Activated naive CD4-positive, alpha-beta T cell (primary cell): Measurements from ENCODE around the gene TIMM21.
A peak's percentile ranks its signal among the peaks of the same experiment; 100 is the strongest.

Experiments used
- DNase-seq, 4 experiments: peaks; one replicate each; lab custom pipeline; 2025; lab: John Stamatoyannopoulos, UW

Gene TIMM21, protein sequence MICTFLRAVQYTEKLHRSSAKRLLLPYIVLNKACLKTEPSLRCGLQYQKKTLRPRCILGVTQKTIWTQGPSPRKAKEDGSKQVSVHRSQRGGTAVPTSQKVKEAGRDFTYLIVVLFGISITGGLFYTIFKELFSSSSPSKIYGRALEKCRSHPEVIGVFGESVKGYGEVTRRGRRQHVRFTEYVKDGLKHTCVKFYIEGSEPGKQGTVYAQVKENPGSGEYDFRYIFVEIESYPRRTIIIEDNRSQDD

DNA sequence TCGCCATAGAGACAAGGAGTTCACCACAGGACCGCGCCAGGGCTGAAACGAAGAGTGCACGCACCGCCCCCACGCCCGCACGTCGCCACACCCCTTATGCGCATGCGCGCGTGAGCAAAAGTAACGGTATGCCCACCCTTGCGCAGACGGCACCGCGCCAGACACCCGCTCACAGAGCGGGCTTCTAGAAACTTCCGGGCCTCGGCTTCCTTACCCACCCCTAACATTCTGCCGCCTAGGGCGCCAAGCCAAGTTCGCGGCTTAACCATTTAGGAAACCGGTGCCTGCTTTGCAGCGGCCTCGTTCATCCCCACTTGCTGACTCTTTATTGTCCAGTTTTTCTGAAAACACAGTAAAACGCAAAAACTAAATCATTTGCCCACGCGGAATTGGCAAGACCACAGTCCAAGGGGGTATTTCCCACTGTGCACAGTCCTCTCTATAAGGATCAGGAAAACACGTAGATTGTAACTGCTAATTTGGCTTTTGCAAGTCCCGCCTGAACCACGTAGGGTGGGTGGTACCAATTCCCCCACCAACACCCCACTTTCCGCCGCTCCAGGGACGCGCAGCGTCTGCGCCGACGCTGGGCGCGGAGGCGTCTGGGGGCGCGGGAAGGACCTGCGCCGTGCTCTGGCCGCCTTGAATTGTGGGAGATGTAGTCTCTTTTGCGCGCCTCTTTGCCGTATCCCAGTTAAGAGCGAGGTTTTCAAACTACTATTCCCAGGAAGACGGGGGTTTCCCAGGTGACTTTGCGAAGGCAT, at the start of gene TIMM21, which contains the start of gene FBXO15:
TIMM21 (plus strand) TSS at position 745 of the 764 bp plus-strand sequence. CDS start 286 bp downstream, outside the sequence.
FBXO15 (minus strand) TSS at position 56 of the 764 bp plus-strand sequence; CDS start at position 7, 49 bp downstream.
- DNase-seq, result peak; percentile 89 to 92 (median 92)

DNA sequence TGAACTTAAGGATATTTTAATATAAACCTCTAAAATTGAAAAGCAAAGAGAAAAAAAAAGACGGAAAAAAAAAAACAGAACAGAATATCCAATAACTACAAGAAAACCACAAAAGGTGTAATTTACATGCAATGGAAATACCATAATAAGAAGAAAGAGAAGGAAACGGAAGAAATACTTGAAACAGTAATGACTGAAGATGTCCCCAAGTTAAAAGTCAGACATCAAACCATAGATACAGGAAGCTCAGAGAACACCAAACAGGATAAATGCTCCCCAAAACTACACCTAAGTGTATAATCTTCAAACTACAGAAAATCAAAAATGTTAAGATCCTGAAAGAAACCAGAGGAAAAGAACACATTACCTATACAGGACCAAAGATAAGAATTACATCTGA, 39.9 kb upstream of the TIMM21 start:
- no peak for DNase-seq

DNA sequence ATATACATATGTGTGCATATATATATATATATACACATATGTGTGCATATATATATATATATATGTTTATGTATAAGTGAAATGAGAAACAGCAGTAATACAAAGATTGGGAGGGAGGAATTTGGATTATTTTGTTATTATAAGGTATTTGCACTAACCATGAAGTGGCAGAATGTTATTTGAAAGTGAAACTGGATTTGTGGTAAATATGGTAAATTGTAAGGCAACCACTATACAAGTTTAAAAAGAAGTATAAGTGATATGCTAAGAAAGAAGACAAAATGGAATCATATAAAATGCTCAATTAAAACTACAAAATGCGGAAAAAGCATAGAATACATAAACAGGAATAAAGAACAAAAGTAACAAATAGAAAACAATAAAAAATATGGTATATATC, 38.2 kb upstream of the TIMM21 start:
- no peak for DNase-seq

DNA sequence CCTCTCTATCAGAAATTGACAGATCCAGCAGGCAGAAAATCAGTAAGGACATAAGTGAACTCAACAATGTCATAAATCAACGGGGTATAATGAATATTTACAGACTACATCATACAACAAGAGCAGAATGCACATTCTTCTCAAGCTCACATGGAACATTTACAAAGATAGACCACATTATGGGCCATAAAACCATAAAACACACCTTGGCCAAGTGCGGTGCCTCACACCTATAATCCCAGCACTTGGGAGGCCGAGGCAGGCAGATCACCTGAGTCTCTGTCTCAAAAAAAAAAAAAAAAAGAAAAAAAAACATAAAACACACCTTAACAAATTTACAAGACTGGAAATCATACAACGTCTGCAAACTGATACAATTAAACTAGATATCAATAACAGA, 37.3 kb upstream of the TIMM21 start:
- DNase-seq, result no peak

DNA sequence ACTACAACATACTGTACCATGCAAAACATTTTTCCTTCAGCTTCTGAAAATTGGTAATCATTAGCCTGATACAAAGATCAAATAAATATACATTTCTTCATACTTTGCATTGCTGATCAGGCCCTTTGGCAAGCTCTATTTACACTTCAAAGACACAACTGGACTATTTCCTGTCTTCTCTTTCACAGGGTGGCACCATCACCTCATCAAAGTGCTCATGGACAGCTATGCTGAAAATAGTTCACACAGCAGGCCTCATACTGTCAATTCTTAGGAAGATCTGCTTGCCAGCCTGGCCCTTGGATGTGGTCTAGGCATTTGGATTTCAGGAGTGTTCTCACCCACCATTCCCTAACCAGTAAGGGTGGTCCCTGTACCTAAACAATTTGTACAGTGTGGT, 34.6 kb upstream of the TIMM21 start:
- DNase-seq, result no peak

DNA sequence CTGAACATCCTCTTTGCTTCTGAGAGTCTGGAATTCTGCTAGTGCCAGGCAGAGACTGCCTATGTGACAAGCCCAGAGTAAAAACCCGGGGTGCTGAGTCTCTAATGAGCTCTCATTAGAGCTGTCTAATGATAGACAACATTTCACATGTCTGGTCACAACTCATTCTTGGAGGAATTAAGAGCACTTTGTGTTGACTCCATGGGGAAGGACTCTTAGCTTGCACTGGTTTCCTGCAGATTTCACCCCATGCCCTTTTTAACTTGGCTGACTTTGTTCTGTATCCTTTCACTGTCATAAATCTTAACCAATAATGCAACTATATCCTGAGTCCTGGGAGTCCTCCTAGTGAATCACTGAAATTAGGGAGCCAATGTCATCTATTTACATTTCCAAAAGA, 34.2 kb upstream of the TIMM21 start:
- no peak for DNase-seq

DNA sequence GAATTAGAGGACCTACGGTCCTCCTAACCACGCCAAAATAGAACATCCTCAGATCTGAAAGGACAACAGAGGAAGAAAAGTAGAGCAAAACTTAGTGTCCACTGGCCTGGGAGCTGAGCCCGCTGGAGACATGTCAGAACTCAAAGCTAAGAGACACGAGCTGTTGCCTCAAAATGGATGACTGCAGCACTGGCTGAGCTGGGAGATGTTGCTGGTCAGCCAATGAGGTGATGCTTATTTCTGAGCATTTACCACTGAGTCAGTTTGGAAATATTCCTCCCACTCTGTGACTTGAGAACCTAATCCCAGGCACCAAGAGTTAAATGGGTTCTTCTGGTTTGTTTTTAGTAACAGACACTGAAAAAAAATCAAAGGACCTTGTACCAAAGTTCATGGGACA, 33.3 kb upstream of the TIMM21 start:
- no peak for DNase-seq

DNA sequence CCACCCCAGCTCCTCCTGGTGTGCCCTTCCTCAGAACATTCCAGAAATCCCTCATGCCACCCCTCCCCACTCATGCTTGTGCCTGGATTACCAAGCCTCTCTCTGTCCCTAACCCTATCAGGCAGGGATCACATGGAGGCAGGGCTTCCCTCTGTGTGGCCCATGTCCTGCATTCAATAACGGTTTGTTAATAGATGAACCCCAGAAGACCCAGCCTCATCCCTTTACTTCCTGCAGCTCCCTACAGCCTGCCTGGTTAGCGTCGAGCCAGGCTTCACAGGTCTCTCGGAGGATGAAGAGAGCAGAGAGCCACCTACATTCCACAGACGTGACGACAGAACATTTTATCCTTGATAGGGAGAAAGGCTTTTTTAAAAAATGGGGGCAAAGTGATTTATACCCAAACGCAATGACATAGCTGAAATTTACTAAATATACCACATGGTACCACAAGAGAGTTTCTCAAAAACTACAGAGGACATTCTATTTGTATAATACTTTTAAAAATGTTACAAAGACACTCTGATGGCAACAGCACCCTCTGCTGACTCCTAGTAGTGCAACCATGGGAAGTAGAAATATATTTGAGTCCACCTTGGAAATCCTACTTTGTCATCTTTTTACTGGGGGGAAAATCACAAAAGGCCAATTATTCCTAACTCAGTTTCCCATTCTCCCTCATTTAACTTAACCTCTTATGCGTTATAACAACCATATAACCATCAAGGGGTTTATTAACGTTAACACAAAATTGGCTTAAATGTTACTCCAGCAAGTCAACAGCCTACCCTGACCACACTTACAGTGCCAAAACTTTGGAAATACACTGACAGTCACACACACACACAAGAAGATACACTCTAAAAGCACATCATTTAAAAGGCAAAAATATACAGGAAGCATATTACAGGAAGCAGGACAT, 31.4 kb upstream of the TIMM21 start:
- DNase-seq, result peak in 1 of 4 experiments; percentile 5

DNA sequence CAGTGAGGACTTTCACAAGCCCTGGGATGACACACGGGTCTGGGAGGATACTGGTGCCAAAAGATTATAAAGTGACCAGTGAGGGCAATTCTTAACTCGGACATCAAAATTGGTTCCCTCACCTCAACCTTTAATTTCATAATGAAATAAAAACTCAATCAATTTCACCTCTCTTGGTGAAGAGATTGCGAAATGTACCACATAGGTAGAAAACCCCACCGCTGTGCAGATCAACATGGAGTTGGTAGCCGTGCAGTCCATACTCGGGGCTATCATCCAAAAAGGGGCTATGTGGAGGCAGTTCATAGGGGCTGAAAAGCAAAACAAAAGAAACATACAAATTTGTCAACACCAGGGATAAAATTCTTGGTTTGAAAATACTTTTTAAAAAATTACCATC, 25.1 kb upstream of the TIMM21 start:
- DNase-seq, result no peak

DNA sequence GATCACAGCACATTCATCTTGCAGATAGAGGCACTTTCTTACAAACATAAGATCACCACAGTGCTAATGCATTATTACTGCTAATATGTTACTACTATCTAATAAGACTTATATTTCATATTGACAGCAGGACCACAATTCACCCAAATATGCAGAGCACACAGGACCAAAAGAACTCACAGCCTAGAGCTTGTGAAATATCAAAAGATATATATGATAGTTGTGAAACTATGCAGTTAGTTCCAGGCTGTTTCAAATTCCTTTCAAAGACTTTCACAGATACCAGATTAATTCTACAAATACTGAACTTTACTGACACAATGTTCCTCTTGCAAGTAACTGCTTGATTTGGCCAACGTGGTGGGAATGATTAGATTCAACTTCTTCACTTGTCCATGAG, 23.7 kb upstream of the TIMM21 start:
- no peak for DNase-seq

DNA sequence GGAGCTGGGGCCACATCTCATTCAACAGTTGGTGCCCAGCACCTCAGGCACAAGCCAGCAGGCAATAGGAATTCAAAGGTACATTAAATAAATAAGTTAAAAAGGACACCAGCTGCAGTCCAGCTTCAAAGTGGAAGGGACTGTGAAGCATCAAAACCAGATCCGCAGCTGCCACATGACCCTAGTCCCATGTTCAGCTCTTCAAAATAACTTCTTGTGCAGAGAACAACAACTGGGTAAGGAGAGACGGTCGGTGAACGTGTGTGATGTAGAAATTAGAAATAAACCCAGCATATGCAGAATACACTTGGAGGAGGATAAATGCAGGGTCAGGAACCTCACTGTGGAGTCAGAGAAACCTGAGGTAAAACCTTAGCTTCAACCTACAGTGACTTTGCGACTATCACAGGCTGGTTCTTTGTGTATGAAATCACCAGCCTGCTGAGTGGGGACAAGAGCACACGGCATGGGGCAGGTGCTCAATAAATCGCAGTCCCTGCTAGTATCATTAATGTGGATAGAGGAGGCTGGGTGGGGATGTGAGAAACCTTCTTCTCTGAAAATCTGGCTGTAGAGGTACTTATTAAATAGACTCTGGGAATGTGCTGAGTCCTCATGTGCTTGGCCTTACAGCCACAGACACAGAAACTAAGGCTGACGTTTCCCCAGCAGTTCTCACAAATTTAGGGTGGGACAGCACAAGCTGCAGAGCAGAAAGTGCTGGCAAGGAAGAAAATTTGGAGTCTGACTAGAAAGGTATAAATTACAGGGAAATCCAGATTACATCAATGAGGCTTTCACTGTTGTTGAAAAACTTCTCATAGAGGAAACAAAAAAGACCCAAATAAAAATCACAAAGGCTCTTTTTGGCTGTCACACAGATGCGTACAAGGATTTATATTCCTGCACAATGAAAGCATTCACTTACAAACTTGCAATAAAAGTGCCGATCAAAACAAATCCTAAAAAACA, 21.4 kb upstream of the TIMM21 start:
- no peak for DNase-seq

DNA sequence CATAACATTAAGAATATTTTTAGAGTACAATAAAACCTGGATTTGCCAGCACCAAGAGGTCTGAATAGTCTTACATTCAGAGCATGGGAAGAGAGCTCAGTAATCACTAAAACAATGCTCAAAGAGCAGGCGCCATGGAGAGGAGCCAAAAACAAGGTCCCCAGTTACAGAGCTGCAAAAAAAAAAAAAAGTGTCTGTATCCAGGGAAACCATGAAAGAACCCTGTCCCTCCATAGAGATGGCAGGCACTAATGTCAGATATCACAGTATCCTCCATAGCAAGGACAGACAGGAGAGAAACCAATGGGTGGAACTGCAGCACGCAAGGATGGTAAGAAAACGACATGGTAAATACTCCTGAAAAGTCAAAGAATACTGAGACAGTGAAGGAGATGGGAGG, 20.2 kb upstream of the TIMM21 start:
- no peak for DNase-seq

DNA sequence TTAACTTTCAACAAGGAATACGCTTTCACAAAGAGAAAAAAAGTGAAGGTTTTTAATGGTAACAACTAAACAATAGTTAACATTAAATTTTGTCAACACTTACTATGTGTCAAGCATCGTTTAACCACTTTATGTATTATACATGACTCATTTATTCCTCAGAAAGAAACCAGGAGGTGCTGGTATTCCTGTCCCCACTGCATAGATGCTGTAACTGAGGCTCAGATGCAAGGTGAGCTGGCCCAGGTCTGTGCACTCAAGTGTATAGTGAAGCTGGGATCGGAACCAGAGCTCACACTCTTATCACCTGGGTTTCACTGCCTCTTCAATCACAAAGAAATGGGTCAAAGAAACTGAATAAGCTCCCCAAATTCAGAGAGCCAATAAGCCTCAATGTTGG, 17.2 kb upstream of the TIMM21 start:
- no peak for DNase-seq

DNA sequence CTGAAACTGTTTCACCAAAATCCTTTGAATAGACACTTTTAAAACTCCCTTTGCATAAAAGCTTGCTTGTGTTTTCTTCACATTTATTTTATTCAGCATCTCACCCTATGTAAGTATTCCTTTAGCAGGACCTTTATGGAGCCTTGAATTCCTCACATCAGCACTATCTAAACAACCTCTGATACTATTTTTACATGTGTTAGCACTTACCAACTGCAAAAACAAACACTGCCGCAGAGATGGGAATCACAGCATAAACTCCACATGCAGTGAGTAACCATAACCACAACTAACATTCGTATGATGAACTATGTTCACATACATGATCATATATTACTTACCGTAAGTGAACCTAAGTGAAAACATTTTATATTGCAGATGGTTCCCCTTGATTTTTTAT, 16.1 kb upstream of the TIMM21 start:
- DNase-seq, result no peak

DNA sequence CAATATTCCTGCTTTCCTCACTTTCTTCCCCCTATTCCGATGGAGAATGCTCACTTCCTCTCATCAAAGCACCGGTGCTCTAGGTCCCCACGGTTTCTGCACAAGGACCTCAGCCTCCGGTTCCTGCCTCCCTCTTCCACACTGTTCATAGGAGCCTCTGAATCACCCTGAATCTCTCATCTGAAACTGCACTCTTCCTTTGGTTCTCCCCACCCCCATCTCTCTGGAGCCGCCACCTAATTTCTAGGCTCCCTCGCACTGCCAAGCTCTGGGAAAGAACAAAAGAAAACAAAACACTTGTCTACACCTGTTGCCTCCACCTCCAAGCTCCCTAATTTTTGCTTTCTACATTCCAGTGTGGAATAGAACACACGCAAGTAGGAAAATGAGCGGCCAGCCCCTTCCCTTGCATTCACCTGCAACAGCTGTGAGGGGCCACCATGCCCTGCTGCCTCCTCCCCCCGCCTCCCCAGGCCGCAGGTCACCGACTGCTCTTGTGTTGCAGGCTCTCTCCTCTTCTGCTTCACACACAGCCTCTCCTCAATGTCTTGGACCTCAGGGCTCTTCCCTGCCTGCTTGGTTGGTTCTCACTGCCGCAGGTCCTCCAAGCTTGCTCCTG, 10.3 kb upstream of the TIMM21 start:
- DNase-seq, result no peak

DNA sequence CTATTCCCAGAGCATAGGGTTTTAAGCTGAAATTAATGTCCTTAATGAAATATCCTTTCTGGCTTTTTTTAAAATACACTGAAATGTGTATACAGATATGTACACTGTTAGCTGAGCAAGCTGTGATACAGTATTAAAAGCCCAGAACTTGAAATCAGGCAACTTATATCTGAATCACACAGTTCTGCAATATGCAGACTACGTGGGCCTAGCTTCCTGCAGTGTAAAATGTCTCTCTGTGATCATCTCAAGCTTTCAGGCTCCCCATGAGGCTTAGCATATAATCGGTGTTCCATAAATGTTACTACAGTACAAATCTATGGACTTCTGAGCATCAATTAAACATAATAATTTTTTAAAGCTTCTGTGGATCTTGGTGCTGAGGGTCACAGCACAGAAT, 8.9 kb upstream of the TIMM21 start:
- no peak for DNase-seq

DNA sequence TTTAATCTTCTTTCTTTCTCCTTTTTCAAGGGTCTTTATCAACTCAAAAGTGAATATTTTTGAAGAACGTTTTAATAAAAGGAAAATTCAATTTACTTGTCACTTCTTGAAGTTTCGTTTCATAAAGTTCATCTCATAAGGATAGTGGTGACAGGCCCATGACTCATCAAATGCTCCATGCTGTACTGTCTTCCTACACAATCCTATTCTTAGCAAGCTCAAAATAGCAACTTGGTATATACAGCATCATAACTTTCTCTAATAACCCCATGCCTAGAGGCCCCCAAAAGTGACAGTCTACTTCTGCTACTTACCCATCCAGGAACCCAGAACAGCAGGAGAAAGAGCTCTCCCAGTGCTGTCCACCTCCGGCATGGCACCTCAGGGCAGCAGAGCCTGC, 8.4 kb upstream of the TIMM21 start:
- no peak for DNase-seq

DNA sequence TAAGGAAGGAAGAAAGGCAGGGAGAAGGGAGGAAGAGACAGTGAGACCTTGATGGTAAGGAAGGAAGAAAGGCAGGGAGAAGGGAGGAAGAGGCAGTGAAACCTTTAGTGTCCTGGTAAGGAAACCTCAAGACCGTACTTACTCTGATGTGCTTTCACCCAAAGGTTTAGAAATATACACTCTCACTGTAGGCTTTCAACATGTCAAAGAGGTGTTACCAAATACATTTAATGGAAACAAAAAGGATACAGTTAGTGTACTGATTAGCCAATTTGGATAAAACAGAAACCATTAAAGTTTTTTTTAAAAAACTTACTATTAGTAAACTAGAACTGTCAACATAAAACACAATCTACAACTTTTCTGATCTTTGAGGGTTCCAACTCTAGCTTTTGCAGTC, 7.7 kb upstream of the TIMM21 start:
- DNase-seq, result no peak

DNA sequence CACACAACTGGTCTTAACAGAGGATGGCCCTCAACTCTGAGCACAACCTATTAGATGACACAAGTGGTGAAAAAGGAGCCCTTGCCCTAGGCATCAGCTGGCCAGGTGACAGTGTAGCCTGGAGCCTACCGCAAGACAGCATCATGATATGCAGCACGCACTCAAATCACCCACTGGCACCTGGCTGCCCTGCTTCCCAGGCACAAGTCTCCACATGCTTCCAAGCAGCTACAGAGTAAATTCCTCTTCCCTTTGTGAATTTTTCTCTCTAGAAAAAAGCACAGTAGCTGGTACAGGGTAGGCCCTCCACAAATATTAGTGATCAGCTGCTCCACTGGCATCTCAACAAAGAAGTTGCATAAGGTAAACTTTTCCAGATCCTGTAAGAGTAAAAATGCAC, 6.7 kb upstream of the TIMM21 start:
- no peak for DNase-seq

DNA sequence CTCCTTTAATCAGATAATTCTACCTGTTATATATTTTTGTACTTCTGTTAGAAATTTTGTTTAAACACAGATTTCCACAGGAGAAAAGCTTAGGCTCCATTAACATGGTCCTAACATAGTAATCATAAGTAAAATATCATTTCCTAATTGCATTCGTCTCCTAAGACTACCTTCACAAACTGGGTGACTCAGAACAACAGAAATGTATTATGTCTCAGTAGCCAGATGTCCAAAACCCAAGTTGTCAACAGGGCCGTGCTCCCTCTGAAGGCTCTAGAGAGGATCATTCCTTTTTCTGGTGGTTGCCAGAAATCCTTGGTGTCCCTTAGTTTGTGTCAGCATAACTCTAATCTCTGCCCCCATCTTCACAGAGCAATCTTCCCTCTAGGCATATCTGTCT, 6.1 kb upstream of the TIMM21 start:
- no peak for DNase-seq

DNA sequence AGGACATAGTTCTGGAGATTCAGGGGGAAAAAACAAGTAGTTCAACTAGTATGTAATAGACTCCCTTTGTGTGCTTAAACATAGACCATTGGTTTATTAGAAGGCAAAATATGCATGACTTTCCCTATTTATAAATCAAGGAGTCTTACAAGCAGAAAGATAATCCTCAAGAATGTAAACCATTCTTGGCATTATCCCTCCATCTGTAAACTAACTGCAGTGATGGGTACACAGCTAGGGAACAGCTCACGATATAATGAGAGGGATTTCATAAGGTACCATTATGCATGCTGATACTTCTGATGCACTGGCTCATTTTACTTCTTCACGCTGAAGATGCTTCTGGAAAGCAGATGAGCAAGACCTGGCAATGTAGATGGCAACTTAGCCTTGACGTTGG, 1.6 kb upstream of the TIMM21 start:
- no peak for DNase-seq
